K562 (cell line): ENCODE measurements around the gene DAG1. TPM values are rescaled to one million over a fixed set of nuclear protein-coding genes. Genes with fewer than 3 reads are reported as not detected.

Experiments used
- ATF1 ChIP-seq, 2 experiments: fragments of 450-650 bp in 1 of 2; IDR thresholded peaks; 2 replicates each; pipeline ENCODE4 v1.6.1; 2016; ENCODE audit warnings: missing compliant biosample characterization in 1 of 2, missing genetic modification characterization in 1 of 2
- CBFA2T3 ChIP-seq: fragments of 450-650 bp; IDR thresholded peaks from 2 replicates; pipeline ENCODE4 v1.6.1; 2017
- CBX3 ChIP-seq, 2 experiments: IDR thresholded peaks; 1 replicate in 1 of 2; 2 replicates in 1 of 2; pipeline ENCODE4 v1.6.1; 2012; ENCODE audit warnings: inconsistent platforms in 2 of 2, low read length in 2 of 2, borderline replicate concordance in 1 of 2, control low read depth in 1 of 2
- ESRRB ChIP-seq: fragments of 250-450 bp; sonication (Bioruptor Pico); IDR thresholded peaks from 2 replicates; pipeline ENCODE4 v1.5.0; 2020; ENCODE audit warnings: mild to moderate bottlenecking, moderate library complexity, borderline replicate concordance
- HMG20B ChIP-seq: fragments of 250-450 bp; sonication (Bioruptor Pico); IDR thresholded peaks from 2 replicates; pipeline ENCODE4 v1.5.0; 2021; ENCODE audit warnings: mild to moderate bottlenecking
- NRF1 ChIP-seq, 2 experiments: fragments of 450-650 bp; IDR thresholded peaks in 1 of 2; conservative IDR thresholded peaks in 1 of 2; 2 replicates each; pipeline ENCODE4 v1.6.1; 2014; ENCODE audit warnings: mild to moderate bottlenecking in 2 of 2
- PHF8 ChIP-seq: fragments of 200-600 bp; sonication (generic); IDR thresholded peaks from 2 replicates; pipeline ENCODE4 v1.6.1; 2012; ENCODE audit warnings: mixed run types, mild to moderate bottlenecking, inconsistent platforms, low read length, moderate library complexity, borderline replicate concordance
- SIN3A ChIP-seq, 2 experiments: fragments of 150-350 bp in 1 of 2; IDR thresholded peaks; 2 replicates each; pipeline ENCODE4 v1.6.1; 2011 to 2016; ENCODE audit warnings: borderline replicate concordance in 2 of 2, low read depth in 2 of 2, low read length in 2 of 2, mild to moderate bottlenecking in 2 of 2, moderate library complexity in 2 of 2; ENCODE audit not compliant: control insufficient read depth in 1 of 2
- SIN3B ChIP-seq: fragments of 450-650 bp; IDR thresholded peaks from 2 replicates; pipeline ENCODE4 v1.6.1; 2017; ENCODE audit warnings: low read depth, mild to moderate bottlenecking, moderate library complexity
- SNIP1 ChIP-seq: fragments of 450-650 bp; IDR thresholded peaks from 2 replicates; pipeline ENCODE4 v1.7.1; 2017; ENCODE audit warnings: low read depth, mild to moderate bottlenecking
- SP1 ChIP-seq: sonication (generic); formaldehyde crosslinking; IDR thresholded peaks from 2 replicates; pipeline ENCODE4 v1.8.1; 2022; ENCODE audit warnings: mild to moderate bottlenecking, missing genetic modification reagents
- SRSF1 ChIP-seq: fragments of 200-400 bp; formaldehyde crosslinking; IDR thresholded peaks from 2 replicates; pipeline ENCODE4 v1.6.1; 2017; ENCODE audit warnings: mild to moderate bottlenecking, low read depth, low read length, moderate library complexity
- TBL1XR1 ChIP-seq, 2 experiments: IDR thresholded peaks; 2 replicates each; pipeline ENCODE4 v1.6.1; 2012; ENCODE audit warnings: improper control_type of control experiment in 2 of 2, low read length in 2 of 2, mild to moderate bottlenecking in 1 of 2
- TCF7L2 ChIP-seq: fragments of 150-350 bp; IDR thresholded peaks from 2 replicates; pipeline ENCODE4 v1.6.1; 2016; ENCODE audit warnings: low read depth, mild to moderate bottlenecking, low read length, moderate library complexity
- ZFP1 ChIP-seq: fragments of 450-650 bp; formaldehyde crosslinking; IDR thresholded peaks from 2 replicates; pipeline ENCODE4 v1.4.0; 2020; ENCODE audit warnings: mild to moderate bottlenecking, mixed read lengths
- ZFX ChIP-seq: sonication (generic); formaldehyde crosslinking; IDR thresholded peaks from 2 replicates; pipeline ENCODE4 v1.8.0; 2022; ENCODE audit warnings: mild to moderate bottlenecking, missing genetic modification reagents, moderate library complexity
- ZNF3 ChIP-seq: fragments of 250-450 bp; sonication (Bioruptor Pico); IDR thresholded peaks from 2 replicates; pipeline ENCODE4 v1.5.0; 2021; ENCODE audit warnings: mild to moderate bottlenecking, moderate library complexity
- ZNF586 ChIP-seq: fragments of 450-650 bp; formaldehyde crosslinking; conservative IDR thresholded peaks from 2 replicates; pipeline ENCODE4 v1.4.0; 2020; ENCODE audit warnings: mild to moderate bottlenecking, moderate library complexity
- ZNF717 ChIP-seq: fragments of 250-450 bp; sonication (Bioruptor Pico); IDR thresholded peaks from 2 replicates; pipeline ENCODE4 v1.5.0; 2021
- ZNF780A ChIP-seq: fragments of 250-450 bp; sonication (Bioruptor Pico); IDR thresholded peaks from 2 replicates; pipeline ENCODE4 v1.5.0; 2021; ENCODE audit warnings: mild to moderate bottlenecking
- ZNF785 ChIP-seq: fragments of 250-450 bp; sonication (Bioruptor Pico); IDR thresholded peaks from 2 replicates; pipeline ENCODE4 v1.4.0; 2020; ENCODE audit warnings: mild to moderate bottlenecking
- polyA plus RNA-seq, 8 experiments: library from polyadenylated mRNA; depleted of rRNA in 4 of 8; stranded (reverse) in 5 of 8; unstranded in 3 of 8; fragments of >200 nt; fragmentation: Nextera tagmentation in 2 of 8; fragmentation: Illumina TruSeq in 1 of 8; extraction: Ambion mirVana in 2 of 8; extraction: Trizol in 1 of 8; gene quantifications; 2 replicates each; pipeline versions ENCODE4 v1.2.1 to v1.2.3, GENCODE V29; 2011 to 2014; ENCODE audit warnings: inconsistent platforms in 1 of 8, missing spikeins in 1 of 8
- total RNA-seq, 7 experiments: library from RNA; depleted of rRNA in 6 of 7; stranded (reverse); fragments of >200 nt in 6 of 7; fragmentation: Illumina TruSeq in 2 of 7; extraction: Trizol in 2 of 7; gene quantifications; 2 replicates each; pipeline versions ENCODE4 v1.2.1 to v1.2.3, GENCODE V29; 2011 to 2021; ENCODE audit warnings: low replicate concordance in 1 of 7
- TF ChIP-seq, protein P1 (sequence below): fragments of 450-650 bp; formaldehyde crosslinking; IDR thresholded peaks from 2 replicates; pipeline ENCODE4 v1.4.0; 2022; ENCODE audit warnings: missing genetic modification characterization
- TF ChIP-seq, protein P2 (sequence below): fragments of 250-450 bp; sonication (Bioruptor Pico); IDR thresholded peaks from 2 replicates; pipeline ENCODE4 v1.4.0; 2020

DAG1 gene
- total and polyA plus RNA-seq, 9 of the 15 experiments (the other 6 are each of a cell fraction or from before 2014, with no cell fraction given): 0.29 to 19.6 (median 8.2) TPM

DNA sequence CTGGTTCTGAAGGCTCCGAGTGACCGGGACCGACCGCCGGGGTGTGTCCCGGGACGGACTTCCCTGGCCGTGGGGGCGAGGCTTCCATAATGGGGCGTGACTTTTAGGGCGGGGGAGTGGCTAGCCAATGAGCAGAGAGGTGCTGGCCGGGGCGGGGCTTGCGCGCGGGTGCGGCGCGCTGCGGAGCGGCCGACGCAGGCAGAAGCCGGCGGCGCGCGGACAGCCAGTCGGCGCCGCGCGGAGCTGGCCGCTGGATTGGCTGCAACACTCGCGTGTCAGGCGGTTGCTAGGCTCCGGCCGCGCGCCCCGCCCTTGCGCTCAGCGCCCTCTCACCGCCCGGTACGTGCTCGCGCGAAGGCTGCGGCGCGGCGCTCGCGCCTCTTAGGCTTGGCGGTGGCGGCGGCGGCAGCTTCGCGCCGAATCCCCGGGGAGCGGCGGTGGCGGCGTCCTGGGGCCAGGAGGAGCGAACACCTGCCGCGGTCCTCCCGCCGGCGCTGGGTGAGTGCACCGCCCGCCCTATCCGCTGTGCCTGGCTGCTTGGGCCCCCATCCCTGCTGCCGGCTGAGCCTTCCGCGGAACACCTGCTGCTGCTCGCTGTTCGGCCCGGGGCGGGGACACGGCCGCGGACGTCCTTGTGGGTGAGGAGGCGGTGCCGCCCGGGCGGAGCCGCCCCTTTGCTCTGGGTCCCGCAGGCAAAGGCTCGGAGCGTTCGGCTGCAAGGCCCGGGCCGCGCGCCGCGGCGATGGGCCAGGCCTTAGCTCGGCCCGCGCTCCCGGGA lies at the start of gene DAG1 (continued):
- TF ChIP-seq, protein P1, sequence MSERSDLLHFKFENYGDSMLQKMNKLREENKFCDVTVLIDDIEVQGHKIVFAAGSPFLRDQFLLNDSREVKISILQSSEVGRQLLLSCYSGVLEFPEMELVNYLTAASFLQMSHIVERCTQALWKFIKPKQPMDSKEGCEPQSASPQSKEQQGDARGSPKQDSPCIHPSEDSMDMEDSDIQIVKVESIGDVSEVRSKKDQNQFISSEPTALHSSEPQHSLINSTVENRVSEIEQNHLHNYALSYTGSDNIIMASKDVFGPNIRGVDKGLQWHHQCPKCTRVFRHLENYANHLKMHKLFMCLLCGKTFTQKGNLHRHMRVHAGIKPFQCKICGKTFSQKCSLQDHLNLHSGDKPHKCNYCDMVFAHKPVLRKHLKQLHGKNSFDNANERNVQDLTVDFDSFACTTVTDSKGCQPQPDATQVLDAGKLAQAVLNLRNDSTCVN (CRISPR knock-in tag): no peak
- TF ChIP-seq ZFP1 (CRISPR knock-in tag) (no peak), HMG20B (CRISPR knock-in tag) (no peak), ZNF3 (CRISPR knock-in tag) (no peak), TBL1XR1 (IDR thresholded peaks at IDR 0.05; ENCODE audit: low read length in 2 of 2) (no peak), ZFX (peak; percentile 96), SRSF1 (no peak), SP1 (0 out of 2 replicates have a peak, but pooled peaks have one; percentile 22), SIN3A (IDR thresholded peaks at IDR 0.05; ENCODE audit: borderline replicate concordance in 2 of 2, control insufficient read depth in 1 of 2, low read depth in 2 of 2, low read length in 2 of 2) (peak; percentile 17 to 59; a peak in 2 of 4 replicates), PHF8 (peak; percentile 79; the same call in 1 of the 2 replicates), ATF1 (CRISPR knock-in tag; IDR thresholded peaks at IDR 0.05) (no peak), ATF1 (tag; IDR thresholded peaks at IDR 0.05) (peak; percentile 54), ZNF586 (CRISPR knock-in tag) (no peak), ZNF780A (CRISPR knock-in tag) (no peak), ZNF785 (no peak), CBFA2T3 (0 out of 2 replicates have a peak, but pooled peaks have one; percentile 14), ESRRB (CRISPR knock-in tag) (no peak), TCF7L2 (no peak), NRF1 (conservative IDR thresholded peaks at IDR 0.05 in 1 of 2, IDR thresholded peaks at IDR 0.05 in 1 of 2) (peak; percentile 89 to 93), SNIP1 (no peak), SIN3B (no peak), CBX3 (IDR thresholded peaks at IDR 0.05; ENCODE audit: borderline replicate concordance in 1 of 2, low read length in 2 of 2) (no peak), ZNF717 (CRISPR knock-in tag) (no peak)
- TF ChIP-seq, protein P2, sequence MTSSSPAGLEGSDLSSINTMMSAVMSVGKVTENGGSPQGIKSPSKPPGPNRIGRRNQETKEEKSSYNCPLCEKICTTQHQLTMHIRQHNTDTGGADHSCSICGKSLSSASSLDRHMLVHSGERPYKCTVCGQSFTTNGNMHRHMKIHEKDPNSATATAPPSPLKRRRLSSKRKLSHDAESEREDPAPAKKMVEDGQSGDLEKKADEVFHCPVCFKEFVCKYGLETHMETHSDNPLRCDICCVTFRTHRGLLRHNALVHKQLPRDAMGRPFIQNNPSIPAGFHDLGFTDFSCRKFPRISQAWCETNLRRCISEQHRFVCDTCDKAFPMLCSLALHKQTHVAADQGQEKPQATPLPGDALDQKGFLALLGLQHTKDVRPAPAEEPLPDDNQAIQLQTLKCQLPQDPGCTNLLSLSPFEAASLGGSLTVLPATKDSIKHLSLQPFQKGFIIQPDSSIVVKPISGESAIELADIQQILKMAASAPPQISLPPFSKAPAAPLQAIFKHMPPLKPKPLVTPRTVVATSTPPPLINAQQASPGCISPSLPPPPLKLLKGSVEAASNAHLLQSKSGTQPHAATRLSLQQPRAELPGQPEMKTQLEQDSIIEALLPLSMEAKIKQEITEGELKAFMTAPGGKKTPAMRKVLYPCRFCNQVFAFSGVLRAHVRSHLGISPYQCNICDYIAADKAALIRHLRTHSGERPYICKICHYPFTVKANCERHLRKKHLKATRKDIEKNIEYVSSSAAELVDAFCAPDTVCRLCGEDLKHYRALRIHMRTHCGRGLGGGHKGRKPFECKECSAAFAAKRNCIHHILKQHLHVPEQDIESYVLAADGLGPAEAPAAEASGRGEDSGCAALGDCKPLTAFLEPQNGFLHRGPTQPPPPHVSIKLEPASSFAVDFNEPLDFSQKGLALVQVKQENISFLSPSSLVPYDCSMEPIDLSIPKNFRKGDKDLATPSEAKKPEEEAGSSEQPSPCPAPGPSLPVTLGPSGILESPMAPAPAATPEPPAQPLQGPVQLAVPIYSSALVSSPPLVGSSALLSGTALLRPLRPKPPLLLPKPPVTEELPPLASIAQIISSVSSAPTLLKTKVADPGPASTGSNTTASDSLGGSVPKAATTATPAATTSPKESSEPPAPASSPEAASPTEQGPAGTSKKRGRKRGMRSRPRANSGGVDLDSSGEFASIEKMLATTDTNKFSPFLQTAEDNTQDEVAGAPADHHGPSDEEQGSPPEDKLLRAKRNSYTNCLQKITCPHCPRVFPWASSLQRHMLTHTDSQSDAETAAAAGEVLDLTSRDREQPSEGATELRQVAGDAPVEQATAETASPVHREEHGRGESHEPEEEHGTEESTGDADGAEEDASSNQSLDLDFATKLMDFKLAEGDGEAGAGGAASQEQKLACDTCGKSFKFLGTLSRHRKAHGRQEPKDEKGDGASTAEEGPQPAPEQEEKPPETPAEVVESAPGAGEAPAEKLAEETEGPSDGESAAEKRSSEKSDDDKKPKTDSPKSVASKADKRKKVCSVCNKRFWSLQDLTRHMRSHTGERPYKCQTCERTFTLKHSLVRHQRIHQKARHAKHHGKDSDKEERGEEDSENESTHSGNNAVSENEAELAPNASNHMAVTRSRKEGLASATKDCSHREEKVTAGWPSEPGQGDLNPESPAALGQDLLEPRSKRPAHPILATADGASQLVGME (CRISPR knock-in tag): 0 out of 2 replicates have a peak, but pooled peaks have one; percentile 26
